Activated naive CD8-positive, alpha-beta T cell treated with anti-CD3 and anti-CD28 coated beads, Interleukin-2, amount 50 U/mL, for 24 hours (primary cell): ENCODE results near the gene EMC9.

Experiments used
- ATAC-seq: fragments of 150-1000 bp; cut with Tn5 transposase; one replicate; pipeline ENCODE4 v1.10.0; 2021
- DNase-seq: peaks from one replicate; pipeline ENCODE4 v3.0.0; 2021
- H3K27ac Mint-ChIP-seq: one replicate; pipeline ENCODE4 v1.8.0; 2021; ENCODE audit warnings: mild to moderate bottlenecking, mixed read lengths
- H3K27me3 Mint-ChIP-seq: one replicate; pipeline ENCODE4 v1.8.0; 2021; ENCODE audit warnings: mixed read lengths
- H3K36me3 Mint-ChIP-seq: one replicate; pipeline ENCODE4 v1.8.0; 2021; ENCODE audit warnings: low read depth, mixed read lengths
- H3K4me1 Mint-ChIP-seq: one replicate; pipeline ENCODE4 v1.8.0; 2021; ENCODE audit warnings: mixed read lengths
- H3K4me3 Mint-ChIP-seq: one replicate; pipeline ENCODE4 v1.8.0; 2021; ENCODE audit warnings: mild to moderate bottlenecking, moderate library complexity, mixed read lengths
- H3K9me3 Mint-ChIP-seq: one replicate; pipeline ENCODE4 v1.8.0; 2021; ENCODE audit warnings: mixed read lengths

The EMC9 gene

DNA sequence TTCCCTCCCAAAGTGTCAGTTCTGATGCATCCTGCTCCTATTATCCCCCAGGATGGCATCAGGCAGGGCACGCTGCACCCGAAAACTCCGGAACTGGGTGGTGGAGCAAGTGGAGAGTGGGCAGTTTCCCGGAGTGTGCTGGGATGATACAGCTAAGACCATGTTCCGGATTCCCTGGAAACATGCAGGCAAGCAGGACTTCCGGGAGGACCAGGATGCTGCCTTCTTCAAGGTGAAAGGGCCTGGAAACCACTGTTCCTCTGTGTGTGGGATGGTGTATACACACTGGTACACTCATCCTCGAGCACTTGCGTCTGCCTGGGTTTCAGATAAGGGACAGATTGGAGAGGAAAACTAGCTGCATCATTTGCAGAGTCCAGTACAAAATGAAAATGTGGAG is 20.7 kb upstream of the EMC9 start:
- peaks cover 2% of the 10 kb centered on the region for H3K27me3 Mint-ChIP-seq
- DNase-seq (peak; percentile 36), ATAC-seq (peak; percentile 26)
- H3K27ac Mint-ChIP-seq, result peak overlapping the region; percentile 100
- H3K4me1 Mint-ChIP-seq, result peaks cover 46% of the 10 kb centered on the region
- H3K4me3 Mint-ChIP-seq, result peak overlapping the region; percentile 97
- peaks cover 66% of the 10 kb centered on the region for H3K36me3 Mint-ChIP-seq
- H3K9me3 Mint-ChIP-seq, result no peaks in the 10 kb centered on the region

GRCh38 chr14:24160850-24161804 is 19.7 kb upstream of the EMC9 start, which contains the start of gene IRF9:
Gene IRF9, plus strand, starts transcription at chr14:24161265. Its CDS starts 880 bp downstream, at chr14:24162145.
- ATAC-seq (peak; percentile 85), DNase-seq (peak; percentile 98)
- Mint-ChIP-seq H3K4me3 (peak within 1 kb of the TSS; percentile 97), H3K9me3 (no peaks in the 10 kb centered on the region), H3K4me1 (peaks cover 43% of the 10 kb centered on the region), H3K36me3 (peaks cover 62% of the 10 kb centered on the region), H3K27ac (peak within 1 kb of the TSS; percentile 100), H3K27me3 (peaks cover 2% of the 10 kb centered on the region)

DNA sequence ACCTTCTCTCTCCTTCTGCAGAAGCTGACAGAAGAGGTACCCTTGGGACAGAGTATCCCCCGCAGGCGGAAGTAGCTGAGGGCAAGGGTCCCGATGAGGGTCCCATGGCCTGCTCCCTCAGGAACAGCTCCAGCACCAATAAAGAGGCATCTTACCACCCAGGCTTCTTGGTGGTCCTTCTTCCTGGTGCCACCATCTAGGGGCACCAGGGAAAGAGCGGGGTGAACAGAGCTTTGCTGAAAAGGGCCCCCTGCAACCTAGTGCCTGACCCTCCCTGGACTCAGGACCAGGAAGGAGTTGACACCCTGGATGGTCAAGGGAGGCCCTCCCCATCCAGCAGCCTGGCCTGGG is 19.1 kb upstream of the EMC9 start:
- Mint-ChIP-seq H3K9me3 (no peaks in the 10 kb centered on the region), H3K27me3 (peaks cover 2% of the 10 kb centered on the region), H3K27ac (peak overlapping the region; percentile 100), H3K36me3 (peaks cover 63% of the 10 kb centered on the region), H3K4me1 (peaks cover 43% of the 10 kb centered on the region), H3K4me3 (no peak overlapping the region)
- ATAC-seq (no peak), DNase-seq (no peak)

DNA sequence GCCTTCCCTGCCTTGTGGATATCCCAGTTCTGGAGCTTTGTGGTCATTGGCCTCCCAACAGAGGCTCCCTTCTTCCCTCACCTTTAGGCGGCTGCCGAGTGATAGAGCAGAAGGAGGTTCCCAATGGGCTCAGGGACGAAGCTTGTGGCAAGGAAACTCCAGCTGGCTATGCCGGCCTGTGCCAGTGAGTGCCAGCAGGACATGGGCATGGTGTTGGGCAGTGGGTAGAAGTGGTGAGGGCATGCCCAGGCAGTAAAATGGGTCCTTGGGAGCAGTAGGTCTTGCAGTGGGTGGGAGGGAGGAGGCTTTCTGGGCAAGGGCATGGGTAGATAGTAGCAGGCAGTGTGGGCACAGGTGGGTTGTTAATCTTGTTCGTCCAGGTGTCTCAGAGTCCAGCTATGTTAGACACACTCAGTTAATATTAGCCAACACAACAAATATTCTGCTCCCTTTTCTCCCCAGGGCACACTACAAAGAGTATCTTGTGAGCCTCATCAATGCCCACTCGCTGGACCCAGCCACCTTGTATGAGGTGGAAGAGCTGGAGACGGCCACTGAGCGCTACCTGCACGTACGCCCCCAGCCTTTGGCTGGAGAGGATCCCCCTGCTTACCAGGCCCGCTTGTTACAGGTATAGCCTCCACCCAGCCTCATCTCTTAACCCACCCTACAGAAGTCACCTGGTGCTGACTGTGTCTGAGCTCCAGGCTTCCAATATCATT is 18.5 kb upstream of the EMC9 start:
- no peak overlapping the region for H3K4me3 Mint-ChIP-seq
- peaks cover 2% of the 10 kb centered on the region for H3K27me3 Mint-ChIP-seq
- H3K9me3 Mint-ChIP-seq, result no peaks in the 10 kb centered on the region
- peaks cover 64% of the 10 kb centered on the region for H3K36me3 Mint-ChIP-seq
- DNase-seq, result no peak
- ATAC-seq, result no peak
- H3K27ac Mint-ChIP-seq, result peak overlapping the region; percentile 100
- H3K4me1 Mint-ChIP-seq, result peaks cover 43% of the 10 kb centered on the region

DNA sequence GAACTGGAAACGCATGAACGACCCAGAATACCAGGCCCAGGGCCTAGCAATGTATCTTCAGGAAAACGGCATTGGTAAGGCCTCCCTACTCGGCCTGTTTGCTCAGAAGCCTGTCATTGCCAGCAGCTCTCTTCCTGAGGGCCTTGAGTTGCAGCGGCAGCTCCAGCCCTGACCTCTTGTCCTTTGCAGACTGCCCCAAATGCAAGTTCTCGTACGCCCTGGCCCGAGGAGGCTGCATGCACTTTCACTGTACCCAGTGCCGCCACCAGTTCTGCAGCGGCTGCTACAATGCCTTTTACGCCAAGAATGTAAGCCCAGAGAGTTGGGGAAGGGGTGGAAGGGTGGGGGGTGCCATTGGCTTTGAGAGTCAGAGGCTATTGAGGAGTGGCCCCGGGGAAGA is 15.9 kb upstream of the EMC9 start:
- no peak overlapping the region for H3K27ac Mint-ChIP-seq
- H3K27me3 Mint-ChIP-seq, result peaks cover 2% of the 10 kb centered on the region
- ATAC-seq (no peak), DNase-seq (no peak)
- H3K4me1 Mint-ChIP-seq, result peaks cover 20% of the 10 kb centered on the region
- peaks cover 48% of the 10 kb centered on the region for H3K36me3 Mint-ChIP-seq
- no peak overlapping the region for H3K4me3 Mint-ChIP-seq
- no peaks in the 10 kb centered on the region for H3K9me3 Mint-ChIP-seq

GRCh38 chr14:24156840-24157239 is 15.4 kb upstream of the EMC9 start:
- Mint-ChIP-seq H3K4me3 (no peak overlapping the region), H3K9me3 (no peaks in the 10 kb centered on the region), H3K4me1 (peaks cover 15% of the 10 kb centered on the region), H3K36me3 (peaks cover 47% of the 10 kb centered on the region), H3K27me3 (peaks cover 2% of the 10 kb centered on the region), H3K27ac (peak overlapping the region; percentile 69)
- ATAC-seq, result no peak
- no peak for DNase-seq

DNA sequence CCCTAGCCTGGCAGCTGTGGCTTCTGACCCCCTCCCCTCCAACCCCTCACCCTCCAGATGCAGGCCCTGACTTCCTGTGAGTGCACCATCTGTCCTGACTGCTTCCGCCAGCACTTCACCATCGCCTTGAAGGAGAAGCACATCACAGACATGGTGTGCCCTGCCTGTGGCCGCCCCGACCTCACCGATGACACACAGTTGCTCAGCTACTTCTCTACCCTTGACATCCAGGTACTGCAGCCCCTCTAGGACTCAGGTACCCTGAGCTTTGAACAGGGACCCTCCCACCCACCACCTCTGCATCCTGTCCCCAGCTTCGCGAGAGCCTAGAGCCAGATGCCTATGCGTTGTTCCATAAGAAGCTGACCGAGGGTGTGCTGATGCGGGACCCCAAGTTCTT is 13.7 kb upstream of the EMC9 start:
- H3K4me3 Mint-ChIP-seq, result no peak overlapping the region
- H3K9me3 Mint-ChIP-seq, result no peaks in the 10 kb centered on the region
- peaks cover 45% of the 10 kb centered on the region for H3K36me3 Mint-ChIP-seq
- H3K27me3 Mint-ChIP-seq, result no peaks in the 10 kb centered on the region
- H3K27ac Mint-ChIP-seq, result no peak overlapping the region
- ATAC-seq (no peak), DNase-seq (no peak)
- peaks cover 5% of the 10 kb centered on the region for H3K4me1 Mint-ChIP-seq

DNA sequence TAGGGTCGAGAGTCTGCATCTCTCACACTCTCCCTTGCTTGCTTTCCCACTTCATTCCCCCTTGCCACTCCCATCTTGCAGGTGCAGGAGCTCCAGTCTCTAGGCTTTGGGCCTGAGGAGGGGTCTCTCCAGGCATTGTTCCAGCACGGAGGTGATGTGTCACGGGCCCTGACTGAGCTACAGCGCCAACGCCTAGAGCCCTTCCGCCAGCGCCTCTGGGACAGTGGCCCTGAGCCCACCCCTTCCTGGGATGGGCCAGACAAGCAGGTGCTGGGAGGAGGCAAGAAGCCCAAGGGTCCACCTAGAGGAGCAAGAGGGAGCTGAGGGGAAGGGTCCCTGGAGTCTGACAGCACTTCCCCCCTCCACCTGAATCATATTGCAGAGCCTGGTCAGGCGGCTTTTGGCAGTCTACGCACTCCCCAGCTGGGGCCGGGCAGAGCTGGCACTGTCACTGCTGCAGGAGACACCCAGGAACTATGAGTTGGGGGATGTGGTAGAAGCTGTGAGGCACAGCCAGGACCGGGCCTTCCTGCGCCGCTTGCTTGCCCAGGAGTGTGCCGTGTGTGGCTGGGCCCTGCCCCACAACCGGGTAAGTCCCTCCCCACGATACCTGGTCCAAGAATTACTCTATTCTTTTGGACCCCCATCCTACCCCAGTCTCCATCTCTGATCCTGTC is 10.2 kb upstream of the EMC9 start:
- ATAC-seq (no peak), DNase-seq (no peak)
- Mint-ChIP-seq H3K4me3 (no peak overlapping the region), H3K27me3 (no peaks in the 10 kb centered on the region), H3K9me3 (no peaks in the 10 kb centered on the region), H3K27ac (no peak overlapping the region), H3K4me1 (peaks cover 23% of the 10 kb centered on the region), H3K36me3 (peaks cover 41% of the 10 kb centered on the region)

GRCh38 chr14:24150993-24151392 is 9.6 kb upstream of the EMC9 start:
- no peak for DNase-seq
- H3K36me3 Mint-ChIP-seq, result peaks cover 42% of the 10 kb centered on the region

DNA sequence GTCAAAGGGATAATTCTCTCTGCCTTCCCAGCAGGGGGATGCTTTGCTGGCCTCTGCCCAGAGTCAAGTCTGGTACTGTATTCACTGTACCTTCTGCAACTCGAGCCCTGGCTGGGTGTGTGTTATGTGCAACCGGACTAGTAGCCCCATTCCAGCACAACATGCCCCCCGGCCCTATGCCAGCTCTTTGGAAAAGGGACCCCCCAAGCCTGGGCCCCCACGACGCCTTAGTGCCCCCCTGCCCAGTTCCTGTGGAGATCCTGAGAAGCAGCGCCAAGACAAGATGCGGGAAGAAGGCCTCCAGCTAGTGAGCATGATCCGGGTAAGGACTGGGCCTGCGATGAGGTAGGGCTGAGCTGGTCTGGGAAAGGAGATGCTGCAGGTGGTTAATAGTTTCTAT is 9.2 kb upstream of the EMC9 start:
- Mint-ChIP-seq H3K4me1 (peaks cover 29% of the 10 kb centered on the region), H3K27ac (no peak overlapping the region), H3K27me3 (no peaks in the 10 kb centered on the region), H3K9me3 (no peaks in the 10 kb centered on the region), H3K4me3 (no peak overlapping the region), H3K36me3 (peaks cover 43% of the 10 kb centered on the region)
- ATAC-seq (no peak), DNase-seq (no peak)

More at GRCh38 chr14:24150993-24151392, 9.6 kb upstream of the EMC9 start:
- no peaks in the 10 kb centered on the region for H3K9me3 Mint-ChIP-seq
- peaks cover 25% of the 10 kb centered on the region for H3K4me1 Mint-ChIP-seq
- no peak for ATAC-seq
- H3K27me3 Mint-ChIP-seq, result no peaks in the 10 kb centered on the region
- H3K4me3 Mint-ChIP-seq, result no peak overlapping the region
- H3K27ac Mint-ChIP-seq, result no peak overlapping the region

DNA sequence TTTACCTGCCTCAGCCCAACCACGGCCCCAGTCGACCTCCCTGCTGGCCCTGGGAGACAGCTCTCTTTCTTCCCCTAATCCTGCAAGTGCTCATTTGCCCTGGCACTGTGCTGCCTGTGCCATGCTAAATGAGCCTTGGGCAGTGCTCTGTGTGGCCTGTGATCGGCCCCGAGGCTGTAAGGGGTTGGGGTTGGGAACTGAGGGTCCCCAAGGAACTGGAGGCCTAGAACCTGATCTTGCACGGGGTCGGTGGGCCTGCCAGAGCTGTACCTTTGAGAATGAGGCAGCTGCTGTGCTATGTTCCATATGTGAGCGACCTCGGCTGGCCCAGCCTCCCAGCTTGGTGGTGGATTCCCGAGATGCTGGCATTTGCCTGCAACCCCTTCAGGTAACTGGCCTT is 8.7 kb upstream of the EMC9 start:
- H3K27me3 Mint-ChIP-seq, result no peaks in the 10 kb centered on the region
- H3K9me3 Mint-ChIP-seq, result no peaks in the 10 kb centered on the region
- no peak overlapping the region for H3K4me3 Mint-ChIP-seq
- DNase-seq, result no peak
- peaks cover 43% of the 10 kb centered on the region for H3K36me3 Mint-ChIP-seq
- H3K4me1 Mint-ChIP-seq, result peaks cover 34% of the 10 kb centered on the region
- ATAC-seq, result no peak
- H3K27ac Mint-ChIP-seq, result no peak overlapping the region

DNA sequence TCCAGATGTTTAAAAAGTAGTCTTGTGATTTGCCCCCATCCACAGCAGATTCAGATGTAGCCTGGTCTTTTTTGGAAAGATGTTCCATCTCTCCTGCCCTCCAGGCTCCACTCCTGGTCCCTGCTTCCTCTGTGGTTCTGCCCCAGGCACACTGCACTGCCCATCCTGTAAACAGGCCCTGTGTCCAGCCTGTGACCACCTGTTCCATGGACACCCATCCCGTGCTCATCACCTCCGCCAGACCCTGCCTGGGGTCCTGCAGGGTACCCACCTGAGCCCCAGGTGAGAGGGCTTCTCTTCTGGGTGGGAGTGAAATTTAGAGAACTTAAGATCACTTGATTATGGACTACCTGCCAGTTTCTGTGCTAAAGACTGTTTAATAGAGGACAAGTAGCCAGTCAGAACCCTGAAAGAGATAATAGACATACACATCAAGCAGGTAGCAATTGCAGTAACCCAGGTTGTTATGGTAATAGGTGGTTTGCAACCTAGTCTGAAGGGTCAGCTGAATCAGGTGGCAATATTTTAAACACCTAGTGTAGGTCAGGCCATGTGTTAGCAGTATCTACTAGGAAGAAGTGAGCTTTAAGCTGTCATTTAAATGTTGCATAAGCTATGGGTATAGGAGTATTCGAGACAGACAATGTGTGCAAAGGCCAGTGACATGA is 8.0 kb upstream of the EMC9 start:
- Mint-ChIP-seq H3K4me3 (peak overlapping the region; percentile 95), H3K27ac (peak overlapping the region; percentile 35), H3K27me3 (no peaks in the 10 kb centered on the region), H3K9me3 (no peaks in the 10 kb centered on the region), H3K36me3 (peaks cover 47% of the 10 kb centered on the region), H3K4me1 (peaks cover 41% of the 10 kb centered on the region)
- ATAC-seq (no peak), DNase-seq (no peak)

DNA sequence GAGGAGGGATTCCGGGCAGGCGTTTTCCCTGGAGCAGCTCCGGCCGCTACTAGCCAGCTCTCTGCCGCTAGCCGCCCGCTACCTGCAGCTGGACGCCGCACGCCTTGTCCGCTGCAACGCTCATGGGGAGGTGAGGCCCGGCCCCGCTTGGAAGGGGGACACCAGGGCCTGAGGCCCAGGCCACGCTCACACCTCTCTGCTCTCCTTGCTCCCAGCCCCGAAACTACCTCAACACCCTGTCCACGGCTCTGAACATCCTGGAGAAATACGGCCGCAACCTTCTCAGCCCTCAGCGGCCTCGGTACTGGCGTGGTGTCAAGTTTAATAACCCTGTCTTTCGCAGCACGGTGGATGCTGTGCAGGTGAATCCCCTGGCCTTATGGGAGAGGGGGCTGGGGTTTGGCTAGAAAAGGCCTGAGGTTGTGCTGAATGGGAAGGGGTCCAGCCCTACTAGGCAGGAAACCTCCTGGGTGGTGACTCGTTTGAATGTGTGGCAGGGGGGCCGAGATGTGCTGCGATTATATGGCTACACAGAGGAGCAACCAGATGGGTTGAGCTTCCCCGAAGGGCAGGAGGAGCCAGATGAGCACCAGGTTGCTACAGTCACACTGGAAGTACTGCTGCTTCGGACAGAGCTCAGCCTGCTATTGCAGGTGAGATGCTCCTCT is 6.5 kb upstream of the EMC9 start:
- Mint-ChIP-seq H3K36me3 (peaks cover 58% of the 10 kb centered on the region), H3K27me3 (no peaks in the 10 kb centered on the region), H3K9me3 (no peaks in the 10 kb centered on the region), H3K27ac (peak overlapping the region; percentile 85), H3K4me3 (peak overlapping the region; percentile 95), H3K4me1 (peaks cover 55% of the 10 kb centered on the region)
- ATAC-seq (no peak), DNase-seq (no peak)
